ENCODE measurements around the gene PDE4D.

DNA sequence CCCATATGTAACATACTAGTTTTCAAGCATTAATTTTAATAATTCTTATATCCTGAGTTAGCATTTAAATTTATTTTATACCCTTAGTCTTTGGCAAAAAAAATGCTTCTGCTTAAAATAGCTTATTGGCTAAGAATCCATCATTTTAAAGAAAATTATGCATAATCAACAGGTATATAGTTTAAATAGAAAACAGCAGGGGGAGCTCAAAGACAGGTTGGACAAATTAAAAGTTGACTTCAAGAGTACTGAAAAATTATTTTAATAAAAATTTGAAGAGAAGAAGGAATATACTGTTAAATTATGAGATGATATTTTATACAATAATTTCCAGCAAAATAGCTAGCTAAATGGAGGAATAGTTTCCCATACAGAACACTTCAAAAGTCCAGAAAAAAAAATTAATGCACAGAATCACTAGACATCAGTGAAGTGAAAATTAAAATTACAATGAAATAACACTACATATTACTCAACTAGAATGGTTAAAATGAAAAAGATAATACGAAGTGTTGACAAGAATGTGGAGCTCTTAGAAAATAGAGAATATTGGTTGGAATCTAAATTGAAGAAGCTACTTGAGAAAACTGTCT is 387.1 kb downstream of the PDE4D start:
- TF ChIP-seq POLR2AphosphoS5 (IDR thresholded peaks at IDR 0.05; ENCODE audit: low read depth, low read length) (no peak), SIN3A (IDR thresholded peaks at IDR 0.05; ENCODE audit: borderline replicate concordance, insufficient read depth, low read length) (no peak)
